ENCODE results near the gene TCL1B. TPM values are rescaled to one million over a fixed set of nuclear protein-coding genes. Genes with fewer than 3 reads are reported as not detected.

Gene TCL1B
- total RNA-seq, 3 donors from 2014 or later = not detected

DNA sequence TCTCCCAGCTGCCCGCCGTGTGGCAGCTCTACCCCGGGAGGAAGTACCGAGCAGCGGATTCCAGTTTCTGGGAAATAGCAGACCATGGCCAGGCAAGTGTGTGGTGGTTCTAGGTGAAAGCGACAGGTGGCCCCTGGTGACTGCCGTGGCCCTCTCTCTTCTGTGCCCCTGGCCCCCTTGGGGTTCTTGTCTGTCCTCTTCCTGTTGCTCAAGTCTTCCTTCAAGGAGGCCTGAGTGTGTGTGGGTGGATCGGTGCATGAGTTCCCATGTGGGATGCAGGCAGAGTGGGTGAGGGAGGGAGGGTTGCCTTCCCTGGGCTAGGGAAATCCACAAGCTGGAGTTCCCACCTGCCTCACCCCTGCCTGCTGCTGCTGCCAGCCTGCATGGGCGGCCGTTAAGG is 4.6 kb downstream of the TCL1B start:
- intact Hi-C loops (cut with DNase I, micrococcal nuclease) = no loop called here
- no peaks in the 10 kb centered on the region for H3K4me1 ChIP-seq (ENCODE audit: low read depth)
- TF ChIP-seq, protein P1, sequence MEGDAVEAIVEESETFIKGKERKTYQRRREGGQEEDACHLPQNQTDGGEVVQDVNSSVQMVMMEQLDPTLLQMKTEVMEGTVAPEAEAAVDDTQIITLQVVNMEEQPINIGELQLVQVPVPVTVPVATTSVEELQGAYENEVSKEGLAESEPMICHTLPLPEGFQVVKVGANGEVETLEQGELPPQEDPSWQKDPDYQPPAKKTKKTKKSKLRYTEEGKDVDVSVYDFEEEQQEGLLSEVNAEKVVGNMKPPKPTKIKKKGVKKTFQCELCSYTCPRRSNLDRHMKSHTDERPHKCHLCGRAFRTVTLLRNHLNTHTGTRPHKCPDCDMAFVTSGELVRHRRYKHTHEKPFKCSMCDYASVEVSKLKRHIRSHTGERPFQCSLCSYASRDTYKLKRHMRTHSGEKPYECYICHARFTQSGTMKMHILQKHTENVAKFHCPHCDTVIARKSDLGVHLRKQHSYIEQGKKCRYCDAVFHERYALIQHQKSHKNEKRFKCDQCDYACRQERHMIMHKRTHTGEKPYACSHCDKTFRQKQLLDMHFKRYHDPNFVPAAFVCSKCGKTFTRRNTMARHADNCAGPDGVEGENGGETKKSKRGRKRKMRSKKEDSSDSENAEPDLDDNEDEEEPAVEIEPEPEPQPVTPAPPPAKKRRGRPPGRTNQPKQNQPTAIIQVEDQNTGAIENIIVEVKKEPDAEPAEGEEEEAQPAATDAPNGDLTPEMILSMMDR (IDR thresholded peaks at IDR 0.05) = no peak
- no peak for ATAC-seq
- H3K36me3 ChIP-seq (ENCODE audit: low read depth) = no peaks in the 10 kb centered on the region
- DNase-seq = no peak
- H3K4me3 ChIP-seq = no peak overlapping the region
- H3K9me3 ChIP-seq = no peaks in the 10 kb centered on the region

- no peak for ATAC-seq
- no peaks in the 10 kb centered on the region for H3K36me3 ChIP-seq (ENCODE audit: low read depth)
- no peaks in the 10 kb centered on the region for H3K4me1 ChIP-seq (ENCODE audit: low read depth)
- intact Hi-C loops (cut with DNase I, micrococcal nuclease) = no loop called here
- TF ChIP-seq, protein P1 (IDR thresholded peaks at IDR 0.05) = no peak
- no peak overlapping the region for H3K4me3 ChIP-seq
- H3K9me3 ChIP-seq = no peaks in the 10 kb centered on the region
- DNase-seq = no peak
Measured at GRCh38 chr14:95691591-95691990, 5.4 kb downstream of the TCL1B start.

GRCh38 chr14:95692109-95692508 is 5.9 kb downstream of the TCL1B start:
- no peaks in the 10 kb centered on the region for H3K4me1 ChIP-seq (ENCODE audit: low read depth)
- H3K36me3 ChIP-seq (ENCODE audit: low read depth) = no peaks in the 10 kb centered on the region
- ATAC-seq = no peak
- no peak for DNase-seq
- no peak overlapping the region for H3K4me3 ChIP-seq
- TF ChIP-seq, protein P1 (IDR thresholded peaks at IDR 0.05) = no peak
- H3K9me3 ChIP-seq = no peaks in the 10 kb centered on the region
- intact Hi-C loops (cut with DNase I, micrococcal nuclease) = no loop called here

DNA sequence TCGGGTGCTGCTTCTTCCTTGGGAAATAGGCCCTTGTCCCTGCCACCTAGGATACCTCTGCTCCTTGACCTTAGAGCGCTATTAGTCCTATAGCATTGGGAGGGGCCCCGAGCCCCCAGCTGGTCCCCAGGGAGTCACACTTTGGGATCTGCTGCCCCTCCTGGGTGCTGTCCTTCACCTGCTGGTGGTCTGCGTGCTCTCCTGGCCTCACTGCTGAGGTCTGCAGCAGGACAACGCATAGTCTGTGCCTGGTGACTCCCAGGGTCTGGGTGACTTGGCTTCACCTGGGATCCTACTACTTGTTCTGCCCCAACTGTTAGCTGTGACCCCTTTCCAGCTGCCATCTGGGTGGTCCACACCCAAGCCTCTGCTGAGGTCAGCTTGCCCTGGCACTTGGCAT is 8.8 kb downstream of the TCL1B start:
- H3K9me3 ChIP-seq = no peaks in the 10 kb centered on the region
- H3K4me1 ChIP-seq (ENCODE audit: low read depth) = no peaks in the 10 kb centered on the region
- ATAC-seq (no peak), DNase-seq (no peak)
- TF ChIP-seq, protein P1 (IDR thresholded peaks at IDR 0.05) = no peak
- H3K4me3 ChIP-seq = no peak overlapping the region
- intact Hi-C loops (cut with DNase I, micrococcal nuclease) = no loop called here
- no peaks in the 10 kb centered on the region for H3K36me3 ChIP-seq (ENCODE audit: low read depth)

DNA sequence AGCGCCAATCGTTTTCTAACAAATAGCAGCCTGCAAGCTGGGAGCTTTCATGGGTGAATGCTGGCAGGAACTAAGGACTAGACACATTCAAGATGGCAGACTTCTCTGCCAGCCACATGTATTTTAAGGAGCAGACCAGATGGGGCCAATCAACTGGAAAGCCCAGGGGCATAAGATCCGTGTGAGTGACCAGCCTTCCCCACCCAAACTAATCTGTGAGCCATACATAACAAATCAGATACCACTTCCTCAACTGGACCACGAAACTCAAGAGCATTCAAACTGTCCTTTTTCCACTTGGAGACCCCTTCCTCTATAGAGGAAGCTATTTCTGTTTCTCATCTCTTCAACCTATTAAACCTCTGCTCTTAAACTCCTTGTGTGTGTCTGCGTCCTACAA is 9.7 kb downstream of the TCL1B start:
- H3K4me3 ChIP-seq = no peak overlapping the region
- DNase-seq = no peak
- no peaks in the 10 kb centered on the region for H3K36me3 ChIP-seq (ENCODE audit: low read depth)
- ATAC-seq = peak; percentile 39
- no peaks in the 10 kb centered on the region for H3K4me1 ChIP-seq (ENCODE audit: low read depth)
- TF ChIP-seq, protein P1 (IDR thresholded peaks at IDR 0.05) = no peak
- H3K9me3 ChIP-seq = no peaks in the 10 kb centered on the region
- intact Hi-C loops (cut with DNase I, micrococcal nuclease) = no loop called here

GRCh38 chr14:95696741-95697140 is 10.5 kb downstream of the TCL1B start:
- Histone ChIP-seq H3K4me1 (ENCODE audit: low read depth) (no peaks in the 10 kb centered on the region), H3K36me3 (ENCODE audit: low read depth) (no peaks in the 10 kb centered on the region), H3K4me3 (no peak overlapping the region), H3K9me3 (no peaks in the 10 kb centered on the region)
- no peak for DNase-seq
- TF ChIP-seq, protein P1 (IDR thresholded peaks at IDR 0.05) = no peak
- ATAC-seq = no peak
- intact Hi-C loops (cut with DNase I, micrococcal nuclease) = no loop called here
